Liver (tissue), 3 donors: Measurements from ENCODE around the gene PACSIN2.

Source experiments
- CTCF ChIP-seq: fragments of 150-350 bp; IDR thresholded peaks from 2 replicates; pipeline ENCODE4 v1.5.1; 2017; ENCODE audit warnings: improper control_type of control experiment, low read depth, low read length; ENCODE audit not compliant: missing input control
- FOXA1 ChIP-seq: IDR thresholded peaks from 2 replicates; pipeline ENCODE4 v1.6.1; 2016; ENCODE audit warnings: antibody characterized with exemption
- MAX ChIP-seq: IDR thresholded peaks from 2 replicates; pipeline ENCODE4 v1.6.1; 2016; ENCODE audit warnings: antibody characterized with exemption
- RAD21 ChIP-seq, 2 donors: IDR thresholded peaks; 2 replicates each; pipeline ENCODE4 v1.6.1; 2016; ENCODE audit warnings: antibody characterized with exemption in 2 of 2, mild to moderate bottlenecking in 2 of 2
- SP1 ChIP-seq: IDR thresholded peaks from 2 replicates; pipeline ENCODE4 v1.6.1; 2018; ENCODE audit warnings: antibody characterized with exemption, mild to moderate bottlenecking
- TAF1 ChIP-seq: conservative IDR thresholded peaks from 2 replicates; pipeline ENCODE4 v1.6.1; 2016; ENCODE audit warnings: antibody characterized with exemption, mild to moderate bottlenecking
- YY1 ChIP-seq: IDR thresholded peaks from 2 replicates; pipeline ENCODE4 v1.6.1; 2016; ENCODE audit warnings: antibody characterized with exemption, mild to moderate bottlenecking
- ZBTB33 ChIP-seq: IDR thresholded peaks from 2 replicates; pipeline ENCODE4 v1.6.1; 2016; ENCODE audit warnings: antibody characterized with exemption
- TF ChIP-seq, protein P1 (sequence below): IDR thresholded peaks from 2 replicates; pipeline ENCODE4 v1.6.1; 2016; ENCODE audit warnings: antibody characterized with exemption, mild to moderate bottlenecking
- donor health status: healthy.
- donor health status: healthy.

DNA sequence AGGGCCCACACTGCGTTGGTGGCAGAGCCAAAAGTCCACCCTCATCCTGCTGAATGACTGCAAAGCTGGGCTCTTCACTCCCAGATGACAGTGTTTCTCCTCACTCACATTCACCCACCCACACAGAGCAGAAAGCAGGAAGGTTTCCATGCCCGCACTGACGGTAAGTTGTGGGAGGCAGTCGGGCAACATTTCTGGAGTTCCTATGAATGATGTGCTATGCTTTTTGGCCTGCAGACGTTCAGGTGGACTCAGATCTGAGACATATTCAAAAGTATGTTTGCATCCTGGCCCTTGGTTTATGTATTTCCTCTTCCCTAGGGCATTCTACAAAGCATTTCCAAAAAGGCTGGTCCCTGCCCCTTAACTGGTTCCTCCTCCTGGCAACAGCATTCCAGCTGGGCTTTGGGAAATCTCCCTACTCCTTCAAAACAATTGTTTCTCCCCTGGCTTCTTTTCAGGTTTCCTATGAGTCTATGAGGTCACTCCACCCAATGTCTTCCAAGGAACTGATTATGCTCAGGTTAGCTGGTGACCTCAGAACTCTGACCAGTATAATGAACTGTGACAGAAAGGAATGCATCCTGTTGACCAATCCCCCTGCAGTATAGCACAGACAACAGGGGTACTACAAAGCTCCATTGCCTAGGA is 36.4 kb downstream of the PACSIN2 start:
- TF ChIP-seq CTCF (no peak), RAD21 (IDR thresholded peaks at IDR 0.05) (no peak), YY1 (no peak), MAX (no peak), ZBTB33 (no peak), SP1 (no peak), TAF1 (no peak), FOXA1 (no peak)
- TF ChIP-seq, protein P1, sequence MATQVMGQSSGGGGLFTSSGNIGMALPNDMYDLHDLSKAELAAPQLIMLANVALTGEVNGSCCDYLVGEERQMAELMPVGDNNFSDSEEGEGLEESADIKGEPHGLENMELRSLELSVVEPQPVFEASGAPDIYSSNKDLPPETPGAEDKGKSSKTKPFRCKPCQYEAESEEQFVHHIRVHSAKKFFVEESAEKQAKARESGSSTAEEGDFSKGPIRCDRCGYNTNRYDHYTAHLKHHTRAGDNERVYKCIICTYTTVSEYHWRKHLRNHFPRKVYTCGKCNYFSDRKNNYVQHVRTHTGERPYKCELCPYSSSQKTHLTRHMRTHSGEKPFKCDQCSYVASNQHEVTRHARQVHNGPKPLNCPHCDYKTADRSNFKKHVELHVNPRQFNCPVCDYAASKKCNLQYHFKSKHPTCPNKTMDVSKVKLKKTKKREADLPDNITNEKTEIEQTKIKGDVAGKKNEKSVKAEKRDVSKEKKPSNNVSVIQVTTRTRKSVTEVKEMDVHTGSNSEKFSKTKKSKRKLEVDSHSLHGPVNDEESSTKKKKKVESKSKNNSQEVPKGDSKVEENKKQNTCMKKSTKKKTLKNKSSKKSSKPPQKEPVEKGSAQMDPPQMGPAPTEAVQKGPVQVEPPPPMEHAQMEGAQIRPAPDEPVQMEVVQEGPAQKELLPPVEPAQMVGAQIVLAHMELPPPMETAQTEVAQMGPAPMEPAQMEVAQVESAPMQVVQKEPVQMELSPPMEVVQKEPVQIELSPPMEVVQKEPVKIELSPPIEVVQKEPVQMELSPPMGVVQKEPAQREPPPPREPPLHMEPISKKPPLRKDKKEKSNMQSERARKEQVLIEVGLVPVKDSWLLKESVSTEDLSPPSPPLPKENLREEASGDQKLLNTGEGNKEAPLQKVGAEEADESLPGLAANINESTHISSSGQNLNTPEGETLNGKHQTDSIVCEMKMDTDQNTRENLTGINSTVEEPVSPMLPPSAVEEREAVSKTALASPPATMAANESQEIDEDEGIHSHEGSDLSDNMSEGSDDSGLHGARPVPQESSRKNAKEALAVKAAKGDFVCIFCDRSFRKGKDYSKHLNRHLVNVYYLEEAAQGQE: no peak
